GM12872 (cell line): Measurements from ENCODE around the gene GDAP1L1.

Experiments
- TF ChIP-seq, protein P1 (sequence below): IDR thresholded peaks from 3 replicates; pipeline ENCODE4 v1.5.1; 2011; ENCODE audit warnings: low read depth, mild to moderate bottlenecking, low read length, moderate library complexity; ENCODE audit not compliant: insufficient read depth

GDAP1L1 gene

DNA sequence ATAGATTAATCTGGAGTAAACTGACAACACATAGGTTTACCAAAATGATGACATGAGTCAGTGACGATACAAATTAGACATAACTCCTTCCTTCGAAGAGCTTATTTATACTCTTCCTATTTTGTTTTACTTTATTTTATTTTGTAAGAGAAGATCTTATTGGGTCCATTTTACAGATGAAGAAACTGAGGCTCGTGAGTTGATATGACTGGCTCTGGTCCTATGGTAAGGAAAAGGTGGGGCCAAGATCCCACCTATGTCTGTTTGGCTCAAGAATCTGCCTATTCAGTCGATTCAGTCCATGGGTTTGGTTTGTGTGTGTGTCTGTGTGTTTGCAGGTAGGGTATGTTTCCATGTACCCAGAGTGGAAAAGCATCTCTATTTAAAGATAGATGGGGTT lies 81.3 kb downstream of the GDAP1L1 start:
- TF ChIP-seq, protein P1, sequence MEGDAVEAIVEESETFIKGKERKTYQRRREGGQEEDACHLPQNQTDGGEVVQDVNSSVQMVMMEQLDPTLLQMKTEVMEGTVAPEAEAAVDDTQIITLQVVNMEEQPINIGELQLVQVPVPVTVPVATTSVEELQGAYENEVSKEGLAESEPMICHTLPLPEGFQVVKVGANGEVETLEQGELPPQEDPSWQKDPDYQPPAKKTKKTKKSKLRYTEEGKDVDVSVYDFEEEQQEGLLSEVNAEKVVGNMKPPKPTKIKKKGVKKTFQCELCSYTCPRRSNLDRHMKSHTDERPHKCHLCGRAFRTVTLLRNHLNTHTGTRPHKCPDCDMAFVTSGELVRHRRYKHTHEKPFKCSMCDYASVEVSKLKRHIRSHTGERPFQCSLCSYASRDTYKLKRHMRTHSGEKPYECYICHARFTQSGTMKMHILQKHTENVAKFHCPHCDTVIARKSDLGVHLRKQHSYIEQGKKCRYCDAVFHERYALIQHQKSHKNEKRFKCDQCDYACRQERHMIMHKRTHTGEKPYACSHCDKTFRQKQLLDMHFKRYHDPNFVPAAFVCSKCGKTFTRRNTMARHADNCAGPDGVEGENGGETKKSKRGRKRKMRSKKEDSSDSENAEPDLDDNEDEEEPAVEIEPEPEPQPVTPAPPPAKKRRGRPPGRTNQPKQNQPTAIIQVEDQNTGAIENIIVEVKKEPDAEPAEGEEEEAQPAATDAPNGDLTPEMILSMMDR: no peak
